Measurements from ENCODE around the gene VPS9D1. TPM values are rescaled to one million over a fixed set of nuclear protein-coding genes. Genes with fewer than 3 reads are reported as not detected.
"Not testable (repeated sequence)": the region's sequence is repeated elsewhere in the genome, so short reads cannot be mapped to it uniquely, and the experiment has no call there.

VPS9D1 gene
- total and polyA plus RNA-seq, 2 experiments from 2014 or later: 4.8 to 19.5 TPM

- H3F3A ChIP-seq (ENCODE audit: insufficient read depth): peaks cover 8% of the 10 kb centered on the region; the same call in 1 of the 2 replicates
- H3K9me2 ChIP-seq (ENCODE audit: insufficient read depth): no peaks in the 10 kb centered on the region
- DNase-seq: no peak
- H3K9ac ChIP-seq: no peak overlapping the region
- no peak overlapping the region for H3K27ac ChIP-seq
- WGBS, 2 experiments (ENCODE audit: low coverage in 1 of 2, low lambda C conversion rate in 2 of 2, missing lambda C conversion rate in 2 of 2): 80 to 100% methylated on average over 1 of the region's 1 CpG
- peaks cover 32% of the 10 kb centered on the region for H3K79me2 ChIP-seq (ENCODE audit: insufficient read depth)
- peak overlapping the region; percentile 94; the same call in 1 of the 2 replicates for H3K4me3 ChIP-seq
- peaks cover 4% of the 10 kb centered on the region for H3K4me1 ChIP-seq (ENCODE audit: insufficient read depth)
- H2AFZ ChIP-seq: no peak overlapping the region
- peaks cover 3% of the 10 kb centered on the region; the same call in 1 of the 2 replicates for H3K36me3 ChIP-seq (ENCODE audit: low read depth)
- no peaks in the 10 kb centered on the region for H4K20me1 ChIP-seq (ENCODE audit: insufficient read depth)
- H3K27me3 ChIP-seq (replicated peaks; ENCODE audit: insufficient read depth): no peaks in the 10 kb centered on the region
- TF ChIP-seq EZH2 (IDR thresholded peaks at IDR 0.05; ENCODE audit: insufficient read depth, poor library complexity, severe bottlenecking) (no peak), EZH2phosphoT487 (IDR thresholded peaks at IDR 0.05; ENCODE audit: insufficient read depth, low read depth) (no peak)
- no peak overlapping the region for H3K4me2 ChIP-seq (ENCODE audit: unreplicated experiment)
- in situ Hi-C loops (cut with MboI): no loop called here
- H3K9me3 ChIP-seq (ENCODE audit: low read depth): no peaks in the 10 kb centered on the region
These were observed 34.8 kb downstream of the VPS9D1 start for GRCh38 chr16:89685916-89686315.

DNA sequence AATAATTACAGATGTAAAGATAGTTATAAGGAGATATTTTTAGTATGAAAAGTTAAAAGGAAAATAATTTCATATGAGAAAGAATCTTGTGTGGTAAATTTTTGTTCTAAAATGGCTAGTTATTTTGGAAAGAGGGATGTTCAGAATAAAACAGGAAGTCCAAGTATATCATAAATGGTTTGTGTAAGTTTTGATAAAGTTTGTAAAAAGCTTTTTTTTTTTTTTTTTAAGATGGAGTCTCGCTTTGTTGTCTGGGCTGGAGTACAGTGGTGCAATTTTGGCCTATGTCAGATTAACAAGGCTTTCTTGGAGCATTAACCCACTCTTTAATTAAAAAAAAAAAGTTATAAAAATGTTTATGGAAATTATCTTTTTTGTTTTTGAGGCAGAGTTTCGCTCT, 42.4 kb downstream of the VPS9D1 start:
- TF ChIP-seq EZH2phosphoT487 (IDR thresholded peaks at IDR 0.05; ENCODE audit: insufficient read depth, low read depth) (no peak), EZH2 (IDR thresholded peaks at IDR 0.05; ENCODE audit: insufficient read depth, poor library complexity, severe bottlenecking) (no peak)
- H3K4me3 ChIP-seq: no peak overlapping the region
- no peaks in the 10 kb centered on the region for H3K9me2 ChIP-seq (ENCODE audit: insufficient read depth)
- no peaks in the 10 kb centered on the region for H3K27me3 ChIP-seq (replicated peaks; ENCODE audit: insufficient read depth)
- no peak overlapping the region for H3K27ac ChIP-seq
- WGBS, 2 experiments (ENCODE audit: low coverage in 1 of 2, low lambda C conversion rate in 2 of 2, missing lambda C conversion rate in 2 of 2): 89 to 93% methylated on average over 2 of the region's 2 CpGs
- H3K9me3 ChIP-seq (ENCODE audit: low read depth): no peaks in the 10 kb centered on the region
- no peaks in the 10 kb centered on the region for H3K79me2 ChIP-seq (ENCODE audit: insufficient read depth)
- H3K9ac ChIP-seq: no peak overlapping the region
- H3F3A ChIP-seq (ENCODE audit: insufficient read depth): no peaks in the 10 kb centered on the region
- H3K4me2 ChIP-seq (ENCODE audit: unreplicated experiment): no peak overlapping the region
- H2AFZ ChIP-seq: no peak overlapping the region
- H4K20me1 ChIP-seq (ENCODE audit: insufficient read depth): no peaks in the 10 kb centered on the region
- no peaks in the 10 kb centered on the region for H3K4me1 ChIP-seq (ENCODE audit: insufficient read depth)
- DNase-seq: no peak
- H3K36me3 ChIP-seq (ENCODE audit: low read depth): no peaks in the 10 kb centered on the region
- in situ Hi-C loops (cut with MboI): no loop called here

- Histone ChIP-seq H3K27ac (no peak overlapping the region), H3K4me2 (ENCODE audit: unreplicated experiment) (no peak overlapping the region), H3K4me1 (ENCODE audit: insufficient read depth) (no peaks in the 10 kb centered on the region; the same call in 1 of the 2 replicates), H3K9me2 (ENCODE audit: insufficient read depth) (no peaks in the 10 kb centered on the region), H3K9ac (no peak overlapping the region), H3K9me3 (ENCODE audit: low read depth) (no peaks in the 10 kb centered on the region), H2AFZ (no peak overlapping the region), H3K36me3 (ENCODE audit: low read depth) (no peaks in the 10 kb centered on the region), H4K20me1 (ENCODE audit: insufficient read depth) (no peaks in the 10 kb centered on the region), H3F3A (ENCODE audit: insufficient read depth) (peaks cover 9% of the 10 kb centered on the region; the same call in 1 of the 2 replicates), H3K79me2 (ENCODE audit: insufficient read depth) (no peaks in the 10 kb centered on the region), H3K4me3 (no peak overlapping the region), H3K27me3 (replicated peaks; ENCODE audit: insufficient read depth) (no peaks in the 10 kb centered on the region)
- TF ChIP-seq EZH2 (IDR thresholded peaks at IDR 0.05; ENCODE audit: insufficient read depth, poor library complexity, severe bottlenecking) (no peak), EZH2phosphoT487 (IDR thresholded peaks at IDR 0.05; ENCODE audit: insufficient read depth, low read depth) (no peak)
- WGBS, 2 experiments (ENCODE audit: low coverage in 1 of 2, low lambda C conversion rate in 2 of 2, missing lambda C conversion rate in 2 of 2): 89% methylated on average over 16 of the region's 16 CpGs
- DNase-seq: no peak
- in situ Hi-C loops (cut with MboI): no loop called here
These were observed 48.3 kb downstream of the VPS9D1 start for GRCh38 chr16:89672177-89672941.

GRCh38 chr16:89671565-89671964, 49.1 kb downstream of the VPS9D1 start:
- H3K79me2 ChIP-seq (ENCODE audit: insufficient read depth); H2AFZ ChIP-seq; H3K4me2 ChIP-seq (ENCODE audit: unreplicated experiment); H3K4me3 ChIP-seq; H3K36me3 ChIP-seq (ENCODE audit: low read depth); in situ Hi-C loops (cut with MboI); H3F3A ChIP-seq (ENCODE audit: insufficient read depth); H3K9ac ChIP-seq; H3K27me3 ChIP-seq (replicated peaks; ENCODE audit: insufficient read depth); H3K9me3 ChIP-seq (ENCODE audit: low read depth); H3K4me1 ChIP-seq (ENCODE audit: insufficient read depth); H3K9me2 ChIP-seq (ENCODE audit: insufficient read depth); H3K27ac ChIP-seq; H4K20me1 ChIP-seq (ENCODE audit: insufficient read depth); DNase-seq: not testable (repeated sequence)
- WGBS, 2 experiments (ENCODE audit: low coverage in 1 of 2, low lambda C conversion rate in 2 of 2, missing lambda C conversion rate in 2 of 2): 93 to 98% methylated on average over 4 of the region's 4 CpGs
